Placental epithelial cell (primary cell): ENCODE data around the gene MRPS16. TPM values are rescaled to one million over a fixed set of nuclear protein-coding genes. Genes with fewer than 3 reads are reported as not detected.

Experiments used
- small RNA-seq: library from RNA; depleted of rRNA; stranded (forward); fragments of <200 nt; gene quantifications from one replicate; pipeline ENCODE3, GENCODE V24; 2012
- total RNA-seq: library from RNA; depleted of rRNA; stranded (reverse); fragments of >200 nt; gene quantifications from 2 replicates; pipeline ENCODE4 v1.2.3, GENCODE V29; 2012

Gene MRPS16
- total RNA-seq: 43.6 and 79.4 TPM in 2 replicates

GRCh38 chr10:73252445-73253224, at the start of gene MRPS16:
TSS of gene MRPS16 (minus strand) at chr10:73252644. CDS start at chr10:73252482, 162 bp downstream.

GRCh38 chr10:73246646-73247508, 5.6 kb downstream of the MRPS16 start, which contains the start of gene DNAJC9:
TSS of gene DNAJC9 (minus strand) at chr10:73247255. CDS start at chr10:73247189, 66 bp downstream.

Small RNA genes lying within 50 kb of the gene (small RNA-seq; reads per million reads assigned to genes)
- gene RNU6-833P: not detected

Other genes starting within 250 kb of the MRPS16 start
- 157 and 222 TPM in 2 replicates for gene P4HA1, start 155.8 kb downstream of the MRPS16 start, total RNA-seq
- gene NUDT13, start 142.2 kb downstream of the MRPS16 start, total RNA-seq: 1.8 and 5.1 TPM in 2 replicates
- gene ECD, start 84.6 kb downstream of the MRPS16 start, total RNA-seq: 23.9 and 33.6 TPM in 2 replicates
- 21.3 and 22.8 TPM in 2 replicates for gene FAM149B1, start 84.5 kb downstream of the MRPS16 start, total RNA-seq
- 22.7 and 23.6 TPM in 2 replicates for gene DNAJC9, start 5.4 kb downstream of the MRPS16 start, total RNA-seq
- 0.76 and 5.9 TPM in 2 replicates for gene CFAP70, start 106.2 kb upstream of the MRPS16 start, total RNA-seq
- gene ANXA7, start 161.4 kb upstream of the MRPS16 start, total RNA-seq: 41.2 and 80.4 TPM in 2 replicates
- 1.1 and 1.6 TPM in 2 replicates for gene MSS51, start 180.9 kb upstream of the MRPS16 start, total RNA-seq
- 20.3 and 22.8 TPM in 2 replicates for gene PPP3CB, start 243.4 kb upstream of the MRPS16 start, total RNA-seq